ENCODE data around the gene IL17RD.

IL17RD gene

GRCh38 chr3:57152151-57153143, 12.7 kb downstream of the IL17RD start:
- Mint-ChIP-seq H3K27ac (no peak overlapping the region), H3K36me3 (ENCODE audit: low read depth) (no peaks in the 10 kb centered on the region), H3K9me3 (no peaks in the 10 kb centered on the region), H3K27me3 (ENCODE audit: low read depth) (peaks cover 58% of the 10 kb centered on the region), H3K4me1 (ENCODE audit: low read depth) (no peaks in the 10 kb centered on the region), H3K4me3 (no peak overlapping the region)
- DNase-seq (ENCODE audit: low spot score) = no peak

DNA sequence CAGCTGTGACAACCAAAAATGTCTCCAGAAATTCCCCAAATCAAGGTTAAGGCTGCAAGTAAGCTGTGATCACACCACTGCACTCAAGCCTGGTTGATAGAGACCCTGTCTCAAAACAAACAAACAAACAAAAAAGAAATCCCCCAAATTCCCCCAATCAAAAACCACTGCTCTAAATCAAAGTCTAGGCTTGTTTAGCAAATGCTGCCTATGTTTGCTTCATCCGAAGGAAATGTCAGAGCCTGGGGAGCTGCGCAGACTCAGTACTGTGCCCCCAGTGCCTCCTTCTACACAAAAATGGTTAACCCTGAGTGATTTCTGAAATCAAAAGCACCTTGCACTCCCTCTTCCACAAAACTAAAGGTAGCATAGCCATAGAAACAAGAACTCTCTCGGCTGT, 13.4 kb downstream of the IL17RD start:
- H3K4me3 Mint-ChIP-seq = no peak overlapping the region
- no peaks in the 10 kb centered on the region for H3K9me3 Mint-ChIP-seq
- no peaks in the 10 kb centered on the region for H3K36me3 Mint-ChIP-seq (ENCODE audit: low read depth)
- no peak for DNase-seq (ENCODE audit: low spot score)
- no peaks in the 10 kb centered on the region for H3K4me1 Mint-ChIP-seq (ENCODE audit: low read depth)
- peaks cover 54% of the 10 kb centered on the region for H3K27me3 Mint-ChIP-seq (ENCODE audit: low read depth)
- no peak overlapping the region for H3K27ac Mint-ChIP-seq

DNA sequence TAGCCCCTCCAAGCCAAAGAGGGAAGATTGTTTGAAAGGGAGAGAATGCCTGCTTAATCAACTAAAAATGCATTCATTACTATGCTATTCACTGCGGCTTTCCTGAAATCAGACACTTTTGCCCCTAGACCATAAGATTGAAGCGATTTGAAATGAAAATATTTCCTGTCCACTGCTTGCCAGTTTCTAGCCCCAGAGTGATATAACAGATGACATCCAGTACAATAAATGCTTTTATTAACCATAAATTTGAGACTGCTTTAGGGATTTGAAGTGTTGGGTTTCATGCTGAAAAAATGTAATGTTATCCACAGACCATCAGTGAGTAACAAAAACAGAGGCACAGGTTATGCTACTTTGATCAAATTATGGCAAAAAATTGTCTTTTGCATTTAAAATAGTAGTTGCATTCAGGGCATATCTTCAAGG, 14.1 kb downstream of the IL17RD start:
- Mint-ChIP-seq H3K9me3 (no peaks in the 10 kb centered on the region), H3K4me3 (no peak overlapping the region), H3K4me1 (ENCODE audit: low read depth) (no peaks in the 10 kb centered on the region), H3K27ac (no peak overlapping the region), H3K27me3 (ENCODE audit: low read depth) (peaks cover 49% of the 10 kb centered on the region), H3K36me3 (ENCODE audit: low read depth) (no peaks in the 10 kb centered on the region)
- DNase-seq (ENCODE audit: low spot score) = no peak

DNA sequence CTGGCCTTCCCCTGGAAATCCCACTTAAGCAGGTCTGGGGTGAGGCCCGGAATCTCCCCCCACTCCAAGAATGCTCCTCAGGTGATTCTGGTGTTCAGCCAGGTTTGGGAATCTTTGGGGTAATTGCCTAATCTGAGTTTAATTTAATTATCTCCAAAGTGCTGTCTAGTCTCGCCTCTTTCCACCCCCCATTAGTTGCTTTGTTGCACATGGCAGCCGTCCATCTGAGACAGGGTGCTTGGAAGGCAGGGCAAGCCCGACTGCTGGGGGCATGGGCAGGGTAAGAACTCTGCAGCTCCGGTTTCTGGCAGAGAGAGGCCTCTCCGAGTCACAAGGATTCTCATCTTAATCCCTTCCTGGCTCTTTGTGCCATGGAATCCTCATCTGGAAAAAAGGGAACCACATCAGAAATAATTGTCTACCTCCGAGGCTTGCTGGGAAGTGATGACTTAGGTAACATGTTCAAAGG, 15.0 kb downstream of the IL17RD start:
- Mint-ChIP-seq H3K27ac (no peak overlapping the region), H3K9me3 (no peaks in the 10 kb centered on the region), H3K36me3 (ENCODE audit: low read depth) (no peaks in the 10 kb centered on the region), H3K4me1 (ENCODE audit: low read depth) (no peaks in the 10 kb centered on the region), H3K27me3 (ENCODE audit: low read depth) (peaks cover 44% of the 10 kb centered on the region), H3K4me3 (no peak overlapping the region)
- no peak for DNase-seq (ENCODE audit: low spot score)

GRCh38 chr3:57147071-57147470, 18.1 kb downstream of the IL17RD start:
- Mint-ChIP-seq H3K9me3 (no peaks in the 10 kb centered on the region), H3K27ac (no peak overlapping the region), H3K4me3 (no peak overlapping the region), H3K36me3 (ENCODE audit: low read depth) (no peaks in the 10 kb centered on the region), H3K27me3 (ENCODE audit: low read depth) (peaks cover 36% of the 10 kb centered on the region), H3K4me1 (ENCODE audit: low read depth) (no peaks in the 10 kb centered on the region)
- DNase-seq (ENCODE audit: low spot score) = no peak

DNA sequence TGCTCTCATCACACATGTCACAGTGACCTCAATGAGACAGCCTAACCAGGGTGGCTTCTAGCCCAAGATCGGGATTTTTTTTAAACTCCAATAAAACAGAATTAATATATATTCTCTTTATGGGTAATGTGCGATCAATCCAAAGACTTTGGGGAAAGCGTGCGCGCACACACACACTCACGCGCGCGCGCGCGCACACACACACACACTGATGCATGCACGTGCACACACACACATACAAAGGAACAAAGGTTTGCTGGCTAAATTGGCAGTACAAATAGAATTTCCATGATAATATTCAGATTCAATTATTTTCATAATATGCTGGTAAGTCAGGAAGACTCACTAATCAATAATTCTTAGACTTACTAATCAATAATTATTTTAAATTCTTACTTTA, 19.3 kb downstream of the IL17RD start:
- H3K36me3 Mint-ChIP-seq (ENCODE audit: low read depth) = no peaks in the 10 kb centered on the region
- DNase-seq (ENCODE audit: low spot score) = no peak
- H3K27me3 Mint-ChIP-seq (ENCODE audit: low read depth) = peaks cover 35% of the 10 kb centered on the region
- no peak overlapping the region for H3K4me3 Mint-ChIP-seq
- no peak overlapping the region for H3K27ac Mint-ChIP-seq
- H3K9me3 Mint-ChIP-seq = no peaks in the 10 kb centered on the region
- no peaks in the 10 kb centered on the region for H3K4me1 Mint-ChIP-seq (ENCODE audit: low read depth)

GRCh38 chr3:57144952-57145351, 20.2 kb downstream of the IL17RD start:
- Mint-ChIP-seq H3K4me3 (no peak overlapping the region), H3K4me1 (ENCODE audit: low read depth) (no peaks in the 10 kb centered on the region), H3K9me3 (no peaks in the 10 kb centered on the region), H3K36me3 (ENCODE audit: low read depth) (no peaks in the 10 kb centered on the region), H3K27ac (no peak overlapping the region), H3K27me3 (ENCODE audit: low read depth) (peaks cover 33% of the 10 kb centered on the region)
- DNase-seq (ENCODE audit: low spot score) = no peak

GRCh38 chr3:57143886-57144459, 21.2 kb downstream of the IL17RD start:
- no peak overlapping the region for H3K27ac Mint-ChIP-seq
- no peaks in the 10 kb centered on the region for H3K9me3 Mint-ChIP-seq
- peaks cover 39% of the 10 kb centered on the region for H3K27me3 Mint-ChIP-seq (ENCODE audit: low read depth)
- no peaks in the 10 kb centered on the region for H3K36me3 Mint-ChIP-seq (ENCODE audit: low read depth)
- H3K4me1 Mint-ChIP-seq (ENCODE audit: low read depth) = no peaks in the 10 kb centered on the region
- no peak for DNase-seq (ENCODE audit: low spot score)
- H3K4me3 Mint-ChIP-seq = no peak overlapping the region

- Mint-ChIP-seq H3K36me3 (ENCODE audit: low read depth) (no peaks in the 10 kb centered on the region), H3K27me3 (ENCODE audit: low read depth) (peaks cover 41% of the 10 kb centered on the region), H3K9me3 (no peaks in the 10 kb centered on the region), H3K4me1 (ENCODE audit: low read depth) (no peaks in the 10 kb centered on the region), H3K4me3 (no peak overlapping the region), H3K27ac (no peak overlapping the region)
- no peak for DNase-seq (ENCODE audit: low spot score)
These were observed 22.8 kb downstream of the IL17RD start for GRCh38 chr3:57142411-57142723.

DNA sequence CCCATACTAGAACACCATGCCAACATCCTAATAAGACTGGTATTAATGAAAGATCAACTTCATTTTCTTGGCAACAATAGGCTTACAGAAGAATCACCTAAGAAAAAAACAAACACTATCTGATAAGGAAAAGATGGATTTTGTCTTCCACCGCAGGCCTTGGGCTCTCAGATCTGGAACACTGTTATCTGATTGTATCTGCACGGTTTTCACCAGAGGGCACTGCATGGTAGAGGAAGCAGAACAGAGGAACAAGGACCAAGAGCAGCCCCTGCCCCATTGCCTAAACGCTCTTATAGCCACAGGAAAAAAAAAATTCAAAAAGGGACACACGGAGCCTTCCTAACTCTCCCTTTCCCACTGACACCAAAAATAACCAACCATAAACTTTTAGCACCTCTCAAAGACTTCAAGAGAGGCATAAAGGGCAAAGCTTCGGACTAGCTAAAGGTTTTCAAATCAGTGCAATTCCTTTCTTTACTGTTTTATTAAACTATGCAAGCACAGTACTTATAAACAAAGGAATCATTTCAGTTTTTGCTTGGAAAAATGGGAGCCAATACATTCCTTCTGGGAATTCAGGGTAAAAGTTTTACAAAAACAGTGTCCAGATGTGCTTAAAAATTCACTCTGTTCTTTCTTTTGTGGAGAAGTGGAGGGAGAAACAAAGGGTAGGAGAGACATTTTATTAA, 23.3 kb downstream of the IL17RD start:
- Mint-ChIP-seq H3K36me3 (ENCODE audit: low read depth) (no peaks in the 10 kb centered on the region), H3K4me3 (no peak overlapping the region), H3K27me3 (ENCODE audit: low read depth) (peaks cover 44% of the 10 kb centered on the region), H3K4me1 (ENCODE audit: low read depth) (no peaks in the 10 kb centered on the region), H3K27ac (no peak overlapping the region), H3K9me3 (no peaks in the 10 kb centered on the region)
- DNase-seq (ENCODE audit: low spot score) = no peak

- Mint-ChIP-seq H3K36me3 (ENCODE audit: low read depth) (no peaks in the 10 kb centered on the region), H3K9me3 (no peaks in the 10 kb centered on the region), H3K4me1 (ENCODE audit: low read depth) (no peaks in the 10 kb centered on the region), H3K4me3 (no peak overlapping the region), H3K27ac (no peak overlapping the region), H3K27me3 (ENCODE audit: low read depth) (peaks cover 49% of the 10 kb centered on the region)
- DNase-seq (ENCODE audit: low spot score) = no peak
These were observed 24.3 kb downstream of the IL17RD start for GRCh38 chr3:57140894-57141293.

- no peaks in the 10 kb centered on the region for H3K4me1 Mint-ChIP-seq (ENCODE audit: low read depth)
- peaks cover 32% of the 10 kb centered on the region for H3K27me3 Mint-ChIP-seq (ENCODE audit: low read depth)
- H3K9me3 Mint-ChIP-seq = no peaks in the 10 kb centered on the region
- H3K4me3 Mint-ChIP-seq = no peak overlapping the region
- no peak overlapping the region for H3K27ac Mint-ChIP-seq
- no peaks in the 10 kb centered on the region for H3K36me3 Mint-ChIP-seq (ENCODE audit: low read depth)
- no peak for DNase-seq (ENCODE audit: low spot score)
These were observed 29.0 kb downstream of the IL17RD start for GRCh38 chr3:57135964-57136719.

DNA sequence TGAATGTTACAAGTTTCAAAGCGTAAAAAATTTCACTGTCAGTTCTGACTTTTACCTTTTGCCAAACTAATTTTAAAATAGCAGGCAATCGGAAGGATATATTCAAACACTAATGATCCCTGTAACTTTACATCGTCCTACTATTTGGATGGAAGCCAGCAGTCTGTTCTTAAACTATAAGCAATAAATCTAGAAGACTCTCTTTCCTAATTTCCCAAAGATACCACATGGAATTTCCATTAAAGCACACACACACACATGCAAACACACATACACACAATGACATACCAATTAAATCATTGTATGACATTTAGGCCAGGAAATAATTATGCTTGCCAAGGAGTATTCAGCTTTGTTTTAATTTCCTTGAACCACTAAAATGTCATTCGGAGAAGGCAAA, 32.0 kb downstream of the IL17RD start:
- no peaks in the 10 kb centered on the region for H3K9me3 Mint-ChIP-seq
- no peaks in the 10 kb centered on the region for H3K4me1 Mint-ChIP-seq (ENCODE audit: low read depth)
- H3K4me3 Mint-ChIP-seq = no peak overlapping the region
- no peaks in the 10 kb centered on the region for H3K36me3 Mint-ChIP-seq (ENCODE audit: low read depth)
- no peak for DNase-seq (ENCODE audit: low spot score)
- no peak overlapping the region for H3K27ac Mint-ChIP-seq
- H3K27me3 Mint-ChIP-seq (ENCODE audit: low read depth) = peaks cover 23% of the 10 kb centered on the region

All from T-helper 2 cell treated with Interferon-gamma antibody and Interleukin-4, amounts not matched to agents 5 μg/mL and 100 μg/mL, for 36 hours (primary cell).